ENCODE measurements around the gene ANKEF1. TPM values are rescaled to one million over a fixed set of nuclear protein-coding genes. Genes with fewer than 3 reads are reported as not detected.

ANKEF1 gene
- total and polyA plus RNA-seq, 12 donors = 0.61 to 10.5 (median 3.2) TPM

- no peak for DNase-seq
- Histone ChIP-seq H3K27ac (no peak overlapping the region), H3K27me3 (no peaks in the 10 kb centered on the region), H3K4me3 (no peak overlapping the region), H3K9me3 (replicated peaks in 1 of 3) (no peaks in the 10 kb centered on the region), H3K36me3 (replicated peaks in 1 of 2) (no peaks in the 10 kb centered on the region), H3K4me1 (replicated peaks in 1 of 2) (no peaks in the 10 kb centered on the region)
- intact Hi-C loops (cut with DNase I) = no loop called here
- WGBS, 4 donors = 98 to 100% (median 100%) methylated on average over 1 of the region's 1 CpG
- TF ChIP-seq CTCF (IDR thresholded peaks at IDR 0.05) = no peak
- no peak for TF ChIP-seq POLR2A (IDR thresholded peaks at IDR 0.05)
Observed at GRCh38 chr20:9996944-9997343, 37.8 kb upstream of the ANKEF1 start.

- Histone ChIP-seq H3K27me3 (no peaks in the 10 kb centered on the region), H3K4me3 (no peak overlapping the region), H3K4me1 (replicated peaks in 1 of 2) (peaks cover 0 to 3% of the 10 kb centered on the region in 2 donors), H3K27ac (no peak overlapping the region), H3K9me3 (replicated peaks in 1 of 3) (no peaks in the 10 kb centered on the region), H3K36me3 (replicated peaks in 1 of 2) (no peaks in the 10 kb centered on the region)
- 67 to 81% (median 79%) methylated on average over 1 of the region's 1 CpG for WGBS, 4 donors
- intact Hi-C loops (cut with DNase I) = no loop called here
- peak in 5 of 7 donors; percentile 16 to 54 (median 21) for DNase-seq
- TF ChIP-seq CTCF (IDR thresholded peaks at IDR 0.05) = no peak
- TF ChIP-seq POLR2A (IDR thresholded peaks at IDR 0.05) = no peak
Observed at GRCh38 chr20:9999645-10000044, 35.1 kb upstream of the ANKEF1 start.

- no peaks in the 10 kb centered on the region for H3K9me3 ChIP-seq (replicated peaks in 1 of 3)
- no peak overlapping the region for H3K27ac ChIP-seq
- H3K4me3 ChIP-seq = no peak overlapping the region
- intact Hi-C loops (cut with DNase I) = no loop called here
- TF ChIP-seq POLR2A (IDR thresholded peaks at IDR 0.05) = no peak
- no peak for TF ChIP-seq CTCF (IDR thresholded peaks at IDR 0.05)
- WGBS, 4 donors = 42 to 48% (median 44%) methylated on average over 1 of the region's 1 CpG
- DNase-seq = no peak
- H3K36me3 ChIP-seq (replicated peaks in 1 of 2) = no peaks in the 10 kb centered on the region
- H3K27me3 ChIP-seq = no peaks in the 10 kb centered on the region
- H3K4me1 ChIP-seq (replicated peaks in 1 of 2) = peaks cover 0 to 3% of the 10 kb centered on the region in 2 donors
Observed at GRCh38 chr20:10002866-10003265, 31.9 kb upstream of the ANKEF1 start.

- Histone ChIP-seq H3K9me3 (replicated peaks in 1 of 3) (no peaks in the 10 kb centered on the region), H3K4me1 (replicated peaks in 1 of 2) (peaks cover 0 to 3% of the 10 kb centered on the region in 2 donors), H3K4me3 (no peak overlapping the region), H3K27ac (no peak overlapping the region), H3K27me3 (no peaks in the 10 kb centered on the region), H3K36me3 (replicated peaks in 1 of 2) (no peaks in the 10 kb centered on the region)
- intact Hi-C loops (cut with DNase I) = no loop called here
- no peak for TF ChIP-seq CTCF (IDR thresholded peaks at IDR 0.05)
- TF ChIP-seq POLR2A (IDR thresholded peaks at IDR 0.05) = no peak
- no peak for DNase-seq
- WGBS, 4 donors = 71 to 78% (median 75%) methylated on average over 2 of the region's 2 CpGs
Observed at GRCh38 chr20:10004900-10005299, 29.9 kb upstream of the ANKEF1 start.
